Transverse colon (tissue), 4 donors: ENCODE measurements around the gene FCHSD2.

ENCODE experiments used
- EP300 ChIP-seq: sonication (generic); formaldehyde crosslinking; IDR thresholded peaks from one replicate; pipeline ENCODE4 v1.6.1; 2017; ENCODE audit warnings: antibody characterized with exemption, low read depth
- POLR2A ChIP-seq: fragments of 450-650 bp; IDR thresholded peaks from one replicate; pipeline ENCODE4 v1.6.1; 2016; ENCODE audit warnings: antibody characterized with exemption, mild to moderate bottlenecking, moderate library complexity
- POLR2AphosphoS5 ChIP-seq, 3 donors: sonication (generic); formaldehyde crosslinking; IDR thresholded peaks; one replicate each; pipeline ENCODE4 v1.6.1; 2016; ENCODE audit warnings: antibody characterized with exemption in 3 of 3
- TF ChIP-seq, protein P1 (sequence below), 5 experiments: fragments of 200-600 bp in 3 of 5; fragments of 450-650 bp in 2 of 5; sonication (generic) in 3 of 5; IDR thresholded peaks; 1 replicate in 2 of 5; 2 replicates in 3 of 5; pipeline ENCODE4 v1.5.1; 2016 to 2017; ENCODE audit warnings: antibody characterized with exemption in 5 of 5, inconsistent platforms in 3 of 5, mild to moderate bottlenecking in 2 of 5, moderate library complexity in 1 of 5

DNA sequence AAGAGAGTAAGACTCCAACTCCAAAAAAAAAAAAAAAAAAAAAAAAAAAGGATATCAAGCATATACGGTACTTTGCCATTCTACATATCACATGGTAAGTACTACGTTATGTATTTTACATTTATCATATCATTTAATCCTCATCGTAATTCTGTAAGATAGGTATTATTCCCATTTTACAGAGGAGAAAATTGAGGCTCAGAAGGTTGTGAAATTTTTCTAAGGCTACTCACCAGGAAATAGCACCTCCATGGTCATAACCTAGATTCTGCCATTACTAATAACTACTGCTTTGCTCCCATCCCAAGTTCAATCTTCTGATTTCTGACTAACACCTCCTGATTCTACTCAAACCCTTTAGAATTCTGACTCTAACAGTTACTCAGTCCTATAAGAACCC lies 138.0 kb downstream of the FCHSD2 start:
- TF ChIP-seq, protein P1, sequence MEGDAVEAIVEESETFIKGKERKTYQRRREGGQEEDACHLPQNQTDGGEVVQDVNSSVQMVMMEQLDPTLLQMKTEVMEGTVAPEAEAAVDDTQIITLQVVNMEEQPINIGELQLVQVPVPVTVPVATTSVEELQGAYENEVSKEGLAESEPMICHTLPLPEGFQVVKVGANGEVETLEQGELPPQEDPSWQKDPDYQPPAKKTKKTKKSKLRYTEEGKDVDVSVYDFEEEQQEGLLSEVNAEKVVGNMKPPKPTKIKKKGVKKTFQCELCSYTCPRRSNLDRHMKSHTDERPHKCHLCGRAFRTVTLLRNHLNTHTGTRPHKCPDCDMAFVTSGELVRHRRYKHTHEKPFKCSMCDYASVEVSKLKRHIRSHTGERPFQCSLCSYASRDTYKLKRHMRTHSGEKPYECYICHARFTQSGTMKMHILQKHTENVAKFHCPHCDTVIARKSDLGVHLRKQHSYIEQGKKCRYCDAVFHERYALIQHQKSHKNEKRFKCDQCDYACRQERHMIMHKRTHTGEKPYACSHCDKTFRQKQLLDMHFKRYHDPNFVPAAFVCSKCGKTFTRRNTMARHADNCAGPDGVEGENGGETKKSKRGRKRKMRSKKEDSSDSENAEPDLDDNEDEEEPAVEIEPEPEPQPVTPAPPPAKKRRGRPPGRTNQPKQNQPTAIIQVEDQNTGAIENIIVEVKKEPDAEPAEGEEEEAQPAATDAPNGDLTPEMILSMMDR (IDR thresholded peaks at IDR 0.05): no peak
- TF ChIP-seq POLR2A: no peak
- TF ChIP-seq POLR2AphosphoS5 (IDR thresholded peaks at IDR 0.05): no peak
- no peak for TF ChIP-seq EP300
